H1 (cell line): Measurements from ENCODE around the gene NACA. TPM values are rescaled to one million over a fixed set of nuclear protein-coding genes. Genes with fewer than 3 reads are reported as not detected.

Experiments used
- CTCF ChIA-PET: fragments of 300-600 bp; sonication (Branson Sonifier 250); formaldehyde crosslinking; loops from one replicate; lab custom pipeline; 2021; ENCODE audit not compliant: partially characterized antibody; lab: Charles Lee
- POLR2A ChIA-PET: fragments of 300-600 bp; sonication (Branson Sonifier 250); formaldehyde crosslinking; loops from one replicate; lab custom pipeline; 2021; ENCODE audit warnings: inconsistent platforms; ENCODE audit not compliant: partially characterized antibody; lab: Charles Lee
- DNase-seq, 2 experiments: peaks; one replicate each; pipeline versions ENCODE4 v3.0.0 to v3.0.0-alpha.2; 2010 to 2022; ENCODE audit warnings: low spot score in 2 of 2, low read depth in 1 of 2, mixed read lengths in 1 of 2
- FAIRE-seq: peaks from 2 replicates; lab custom pipeline; 2011; peaks lifted over from hg19 to GRCh38; lab: Jason Lieb, UNC
- H2AFZ ChIP-seq: 2 replicates; pipeline ENCODE4 v1.8.1; 2012; ENCODE audit warnings: low read length, inconsistent platforms
- H2AK5ac ChIP-seq: 2 replicates; pipeline ENCODE4 v1.6.1; 2013; ENCODE audit warnings: low read depth, low read length
- H2BK120ac ChIP-seq: replicated peaks from 2 replicates; pipeline ENCODE3; 2013; ENCODE audit warnings: low read depth, low read length, inconsistent platforms
- H2BK12ac ChIP-seq: 2 replicates; pipeline ENCODE4 v1.6.1; 2013; ENCODE audit warnings: low read depth, low read length
- H2BK15ac ChIP-seq: 2 replicates; pipeline ENCODE4 v1.6.1; 2013; ENCODE audit warnings: low read length
- H2BK20ac ChIP-seq: 2 replicates; pipeline ENCODE4 v1.6.1; 2013; ENCODE audit warnings: low read length
- H2BK5ac ChIP-seq: 2 replicates; pipeline ENCODE4 v1.6.1; 2013; ENCODE audit warnings: low read depth, low read length
- H3K14ac ChIP-seq: 2 replicates; pipeline ENCODE4 v1.6.1; 2013; ENCODE audit warnings: inconsistent platforms; ENCODE audit not compliant: insufficient read length
- H3K18ac ChIP-seq: 2 replicates; pipeline ENCODE4 v1.6.1; 2013; ENCODE audit warnings: low read length; ENCODE audit errors: extremely low read depth
- H3K23ac ChIP-seq: 2 replicates; pipeline ENCODE4 v1.6.1; 2013; ENCODE audit warnings: inconsistent platforms; ENCODE audit not compliant: insufficient read length
- H3K23me2 ChIP-seq: 2 replicates; pipeline ENCODE4 v1.6.1; 2013; ENCODE audit warnings: low read depth, low read length
- H3K27ac ChIP-seq: 2 replicates; pipeline ENCODE4 v1.6.1; 2011; ENCODE audit warnings: low read depth, low read length, inconsistent platforms
- H3K27me3 ChIP-seq, 4 experiments: replicated peaks in 1 of 4; 1 replicate in 1 of 4; 2 replicates in 3 of 4; pipeline versions ENCODE4 v1.6.1 to v1.8.1; 2011 to 2013; ENCODE audit warnings: low read length in 3 of 4, mild to moderate bottlenecking in 3 of 4, inconsistent platforms in 2 of 4, mixed read lengths in 2 of 4, moderate library complexity in 1 of 4; ENCODE audit not compliant: control insufficient read depth in 3 of 4, insufficient read depth in 3 of 4; ENCODE audit errors: extremely low read depth in 1 of 4
- H3K36me3 ChIP-seq, 4 experiments: 2 replicates each; pipeline versions ENCODE4 v1.6.1 to v1.8.1; 2011 to 2013; ENCODE audit warnings: mild to moderate bottlenecking in 4 of 4, low read length in 3 of 4, moderate library complexity in 2 of 4, control low read depth in 1 of 4, inconsistent platforms in 1 of 4; ENCODE audit not compliant: insufficient read depth in 4 of 4, control insufficient read depth in 2 of 4
- H3K4ac ChIP-seq: replicated peaks from 2 replicates; pipeline ENCODE3; 2013; ENCODE audit warnings: low read length, low read depth, mixed read lengths, inconsistent platforms; ENCODE audit not compliant: insufficient read length
- H3K4me1 ChIP-seq, 4 experiments: replicated peaks in 1 of 4; 1 replicate in 1 of 4; 2 replicates in 3 of 4; pipeline versions ENCODE4 v1.6.1 to v1.8.1; 2011 to 2013; ENCODE audit warnings: low read length in 3 of 4, inconsistent platforms in 2 of 4, mixed read lengths in 1 of 4; ENCODE audit not compliant: insufficient read depth in 4 of 4, control insufficient read depth in 3 of 4
- H3K4me2 ChIP-seq, 2 experiments: 2 replicates each; pipeline versions ENCODE4 v1.6.1 to v1.8.1; 2011 to 2013; ENCODE audit warnings: low read depth in 2 of 2, low read length in 2 of 2, control low read depth in 1 of 2, inconsistent platforms in 1 of 2, mild to moderate bottlenecking in 1 of 2; ENCODE audit not compliant: insufficient read depth in 1 of 2
- H3K4me3 ChIP-seq, 4 experiments: fragments of 200-600, 300-600 bp in 1 of 4; sonication (generic), shearing (Covaris generic), sonication (Bioruptor Twin) in 1 of 4; 2 replicates each; pipeline versions ENCODE4 v1.5.1 to v1.8.1; 2011 to 2016; ENCODE audit warnings: low read length in 4 of 4, low read depth in 3 of 4, control low read depth in 2 of 4, inconsistent platforms in 2 of 4, mild to moderate bottlenecking in 2 of 4, mixed read lengths in 1 of 4, moderate library complexity in 1 of 4; ENCODE audit not compliant: insufficient read depth in 2 of 4; ENCODE audit errors: extremely low read depth in 1 of 4
- H3K56ac ChIP-seq: replicated peaks from 2 replicates; pipeline ENCODE3; 2013; ENCODE audit warnings: low read depth, mild to moderate bottlenecking, mixed read lengths, low read length, inconsistent platforms; ENCODE audit not compliant: insufficient read length
- H3K79me1 ChIP-seq: 2 replicates; pipeline ENCODE4 v1.6.1; 2013; ENCODE audit warnings: low read depth, low read length, control low read depth
- H3K79me2 ChIP-seq, 2 experiments: 2 replicates each; pipeline versions ENCODE4 v1.6.1 to v1.8.1; 2012 to 2013; ENCODE audit warnings: low read length in 2 of 2, mild to moderate bottlenecking in 2 of 2, inconsistent platforms in 1 of 2; ENCODE audit not compliant: insufficient read depth in 2 of 2, control insufficient read depth in 1 of 2
- H3K9ac ChIP-seq, 4 experiments: replicated peaks in 1 of 4; 1 replicate in 1 of 4; 2 replicates in 3 of 4; pipeline versions ENCODE4 v1.6.1 to v1.8.1; 2011 to 2013; ENCODE audit warnings: low read depth in 3 of 4, low read length in 3 of 4, control low read depth in 2 of 4, mild to moderate bottlenecking in 2 of 4, moderate library complexity in 2 of 4, inconsistent platforms in 1 of 4; ENCODE audit errors: extremely low read depth in 1 of 4
- H3K9me3 ChIP-seq, 2 experiments: 2 replicates each; pipeline versions ENCODE4 v1.6.1 to v1.8.1; 2012 to 2013; ENCODE audit warnings: mild to moderate bottlenecking in 2 of 2, moderate library complexity in 2 of 2, control low read depth in 1 of 2, inconsistent platforms in 1 of 2, low read depth in 1 of 2, low read length in 1 of 2, mixed read lengths in 1 of 2; ENCODE audit not compliant: insufficient read depth in 2 of 2
- H4K20me1 ChIP-seq, 2 experiments: replicated peaks in 1 of 2; 2 replicates each; pipeline versions ENCODE3 to v1.8.1; 2011 to 2013; ENCODE audit warnings: inconsistent platforms in 2 of 2, low read length in 2 of 2, mild to moderate bottlenecking in 1 of 2; ENCODE audit not compliant: insufficient read depth in 2 of 2, control insufficient read depth in 1 of 2
- H4K5ac ChIP-seq: 2 replicates; pipeline ENCODE4 v1.6.1; 2013; ENCODE audit warnings: low read length, low read depth, mixed read lengths, inconsistent platforms; ENCODE audit not compliant: insufficient read length
- H4K8ac ChIP-seq: 2 replicates; pipeline ENCODE4 v1.8.0; 2013; ENCODE audit warnings: mild to moderate bottlenecking, moderate library complexity, low read length, inconsistent platforms; ENCODE audit not compliant: insufficient read depth; ENCODE audit errors: extremely low read depth
- H4K91ac ChIP-seq: replicated peaks from 2 replicates; pipeline ENCODE3; 2013; ENCODE audit warnings: low read length, mixed read lengths, inconsistent platforms; ENCODE audit not compliant: insufficient read length
- BCL11A ChIP-seq, 2 experiments: IDR thresholded peaks; one replicate each; pipeline ENCODE4 v1.6.1; 2011; ENCODE audit warnings: low read depth in 2 of 2, low read length in 2 of 2, mild to moderate bottlenecking in 2 of 2
- EGR1 ChIP-seq: IDR thresholded peaks from 2 replicates; pipeline ENCODE4 v1.6.1; 2011; ENCODE audit warnings: low read depth, low read length, borderline replicate concordance
- FOSL1 ChIP-seq: IDR thresholded peaks from 2 replicates; pipeline ENCODE4 v1.6.1; 2011; ENCODE audit warnings: mild to moderate bottlenecking, low read depth, low read length, moderate library complexity; ENCODE audit not compliant: insufficient read depth
- JUN ChIP-seq: IDR thresholded peaks from 2 replicates; pipeline ENCODE4 v1.6.1; 2011; ENCODE audit warnings: low read depth, mild to moderate bottlenecking, improper control_type of control experiment, low read length
- JUND ChIP-seq: IDR thresholded peaks from 2 replicates; pipeline ENCODE4 v1.6.1; 2011; ENCODE audit warnings: mild to moderate bottlenecking, improper control_type of control experiment, low read length
- NANOG ChIP-seq: IDR thresholded peaks from 2 replicates; pipeline ENCODE4 v1.6.1; 2011; ENCODE audit warnings: low read length, low read depth, mild to moderate bottlenecking, inconsistent platforms; ENCODE audit not compliant: insufficient read depth, poor library complexity, severe bottlenecking
- POLR2A ChIP-seq, 2 experiments: IDR thresholded peaks; 1 replicate in 1 of 2; 2 replicates in 1 of 2; pipeline ENCODE4 v1.6.1; 2011; ENCODE audit warnings: low read depth in 2 of 2, low read length in 2 of 2, mild to moderate bottlenecking in 2 of 2; ENCODE audit errors: control extremely low read depth in 1 of 2
- RXRA ChIP-seq: IDR thresholded peaks from 2 replicates; pipeline ENCODE4 v1.6.1; 2011; ENCODE audit warnings: low read depth, mild to moderate bottlenecking, low read length, moderate library complexity; ENCODE audit not compliant: insufficient read depth
- SRF ChIP-seq: IDR thresholded peaks from 2 replicates; pipeline ENCODE4 v1.6.1; 2011; ENCODE audit warnings: mild to moderate bottlenecking, low read depth, low read length, moderate library complexity
- TAF1 ChIP-seq: IDR thresholded peaks from 2 replicates; pipeline ENCODE4 v1.6.1; 2011; ENCODE audit warnings: mild to moderate bottlenecking, low read depth, low read length
- YY1 ChIP-seq: IDR thresholded peaks from 2 replicates; pipeline ENCODE4 v1.6.1; 2011; ENCODE audit warnings: low read depth, mild to moderate bottlenecking, low read length
- WGBS, 2 experiments: shearing (Covaris generic) in 1 of 2; methylation state at CpG; one replicate each; pipeline versions ENCODE4 v1.1.6 to v1.1.7; 2013 to 2015; ENCODE audit warnings: low lambda C conversion rate in 2 of 2, mixed read lengths in 2 of 2, inconsistent platforms in 1 of 2, low coverage in 1 of 2, missing lambda C conversion rate in 1 of 2; ENCODE audit not compliant: insufficient replicate concordance in 2 of 2, insufficient coverage in 1 of 2, insufficient read length in 1 of 2; ENCODE audit errors: extremely low coverage in 1 of 2, missing lambda C conversion rate in 1 of 2; 5-methylcytosine and 5-hydroxymethylcytosine counted together
- polyA plus RNA-seq, 7 experiments: library from polyadenylated mRNA; depleted of rRNA in 3 of 7; stranded (reverse) in 5 of 7; unstranded in 2 of 7; fragments of >200 nt in 5 of 7; fragments of 200-250 nt in 2 of 7; gene quantifications; 1 replicate in 5 of 7; 2 replicates in 1 of 7; 4 replicates in 1 of 7; pipeline versions ENCODE4 v1.2.1 to v1.2.3, GENCODE V29; 2011 to 2013; ENCODE audit warnings: missing spikeins in 2 of 7, mixed read lengths in 2 of 7
- total RNA-seq: library from RNA; stranded (reverse); fragmentation: NEBNext Ultra II Directional; extraction: Animal tissue kit (Norgen Biotek cat#: 25700); gene quantifications from 2 replicates; pipeline ENCODE4 v1.2.1, GENCODE V29; 2021
- TF ChIP-seq, protein P1 (sequence below): IDR thresholded peaks from 2 replicates; pipeline ENCODE4 v1.6.1; 2011; ENCODE audit warnings: low read length, improper control_type of control experiment
- TF ChIP-seq, protein P2 (sequence below): IDR thresholded peaks from 2 replicates; pipeline ENCODE4 v1.6.1; 2012; ENCODE audit warnings: low read length, inconsistent platforms

The NACA gene
- total and polyA plus RNA-seq, 2 of the 8 experiments (the other 6 are each of a cell fraction or from before 2014, with no cell fraction given), result 511 to 1,063 TPM

DNA sequence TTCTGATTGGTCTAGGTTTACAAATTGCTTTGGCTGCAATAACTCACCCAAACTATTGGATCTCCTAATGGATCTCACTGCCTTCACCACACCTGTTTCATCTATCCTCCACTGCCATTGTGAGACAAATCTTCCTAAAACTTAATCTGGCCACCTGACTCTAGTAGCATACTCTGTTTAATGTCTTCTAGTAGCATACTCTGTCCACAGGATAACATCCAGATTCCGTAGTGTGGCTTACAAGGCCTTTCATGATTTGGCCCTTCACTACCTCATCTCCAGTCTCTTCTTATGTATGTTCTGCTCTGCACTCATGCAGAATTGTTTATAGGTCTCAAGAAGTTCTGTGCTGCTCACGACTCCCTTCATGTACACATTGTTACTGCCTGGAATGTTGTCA is 48.0 kb upstream of the NACA start:
- Histone ChIP-seq H3K23me2 (no peaks in the 10 kb centered on the region), H2AFZ (no peak overlapping the region), H4K8ac (no peak overlapping the region), H3K4me1 (peaks cover 0 to 3% (median 0%) of the 10 kb centered on the region in 4 experiments; a peak in 2 of 7 replicates), H4K20me1 (no peaks in the 10 kb centered on the region), H3K36me3 (no peaks in the 10 kb centered on the region), H2BK120ac (no peak overlapping the region), H3K23ac (no peak overlapping the region), H4K5ac (no peak overlapping the region), H2BK15ac (no peak overlapping the region), H3K27me3 (no peaks in the 10 kb centered on the region), H3K79me2 (no peaks in the 10 kb centered on the region), H3K9ac (no peak overlapping the region), H3K4ac (no peak overlapping the region), H3K14ac (no peak overlapping the region), H4K91ac (no peak overlapping the region), H3K79me1 (no peaks in the 10 kb centered on the region), H3K4me3 (no peak overlapping the region), H2BK12ac (no peak overlapping the region), H2BK20ac (no peak overlapping the region; the same call in 1 of the 2 replicates), H3K27ac (no peak overlapping the region), H3K4me2 (no peak overlapping the region), H3K18ac (no peak overlapping the region), H3K9me3 (peaks cover 0 to 5% of the 10 kb centered on the region in 2 experiments; a peak in 2 of 4 replicates), H2BK5ac (no peak overlapping the region), H2AK5ac (no peak overlapping the region), H3K56ac (no peak overlapping the region)
- 96% methylated on average over 2 of the region's 2 CpGs; no CpG with 5 or more reads in 1 of the 2 experiments for WGBS, 2 experiments
- CTCF ChIA-PET, result no interaction called here
- DNase-seq, result no peak
- FAIRE-seq, result no peak
- POLR2A ChIA-PET, result no interaction called here
- TF ChIP-seq JUND, result no peak
- no peak for TF ChIP-seq YY1
- TF ChIP-seq BCL11A (IDR thresholded peaks at IDR 0.05; ENCODE audit: low read depth in 2 of 2, low read length in 2 of 2), result no peak
- TF ChIP-seq TAF1, result no peak
- no peak for TF ChIP-seq NANOG
- TF ChIP-seq, protein P1, sequence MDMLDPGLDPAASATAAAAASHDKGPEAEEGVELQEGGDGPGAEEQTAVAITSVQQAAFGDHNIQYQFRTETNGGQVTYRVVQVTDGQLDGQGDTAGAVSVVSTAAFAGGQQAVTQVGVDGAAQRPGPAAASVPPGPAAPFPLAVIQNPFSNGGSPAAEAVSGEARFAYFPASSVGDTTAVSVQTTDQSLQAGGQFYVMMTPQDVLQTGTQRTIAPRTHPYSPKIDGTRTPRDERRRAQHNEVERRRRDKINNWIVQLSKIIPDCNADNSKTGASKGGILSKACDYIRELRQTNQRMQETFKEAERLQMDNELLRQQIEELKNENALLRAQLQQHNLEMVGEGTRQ, result no peak
- TF ChIP-seq FOSL1, result no peak
- TF ChIP-seq SRF, result no peak
- TF ChIP-seq JUN, result no peak
- TF ChIP-seq, protein P2, sequence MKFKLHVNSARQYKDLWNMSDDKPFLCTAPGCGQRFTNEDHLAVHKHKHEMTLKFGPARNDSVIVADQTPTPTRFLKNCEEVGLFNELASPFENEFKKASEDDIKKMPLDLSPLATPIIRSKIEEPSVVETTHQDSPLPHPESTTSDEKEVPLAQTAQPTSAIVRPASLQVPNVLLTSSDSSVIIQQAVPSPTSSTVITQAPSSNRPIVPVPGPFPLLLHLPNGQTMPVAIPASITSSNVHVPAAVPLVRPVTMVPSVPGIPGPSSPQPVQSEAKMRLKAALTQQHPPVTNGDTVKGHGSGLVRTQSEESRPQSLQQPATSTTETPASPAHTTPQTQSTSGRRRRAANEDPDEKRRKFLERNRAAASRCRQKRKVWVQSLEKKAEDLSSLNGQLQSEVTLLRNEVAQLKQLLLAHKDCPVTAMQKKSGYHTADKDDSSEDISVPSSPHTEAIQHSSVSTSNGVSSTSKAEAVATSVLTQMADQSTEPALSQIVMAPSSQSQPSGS, result no peak
- no peak for TF ChIP-seq RXRA
- no peak for TF ChIP-seq POLR2A (IDR thresholded peaks at IDR 0.05; ENCODE audit: control extremely low read depth in 1 of 2, low read depth in 2 of 2, low read length in 2 of 2)
- TF ChIP-seq EGR1, result no peak
